Measurements from ENCODE around the gene EFCAB8. TPM values are rescaled to one million over a fixed set of nuclear protein-coding genes. Genes with fewer than 3 reads are reported as not detected.
"Not testable (repeated sequence)": the region's sequence is repeated elsewhere in the genome, so short reads cannot be mapped to it uniquely, and the experiment has no call there.

The EFCAB8 gene
- polyA plus RNA-seq, 6 donors from 2014 or later: not detected

- Mint-ChIP-seq H3K4me3 (peak overlapping the region in 1 of 8 donors; percentile 47), H3K27ac (peak overlapping the region in 1 of 6 donors; percentile 78)
These were observed 9.1 kb upstream of the EFCAB8 start for GRCh38 chr20:32849577-32849976.

GRCh38 chr20:32855387-32855786 lies 3.3 kb upstream of the EFCAB8 start:
- Mint-ChIP-seq H3K36me3 (peaks cover 11 to 14% of the 10 kb centered on the region in 2 donors), H3K9me3 (no peaks in the 10 kb centered on the region), H3K27ac (peak overlapping the region in 3 of 6 donors; percentile 61 to 65 (median 61)), H3K4me3 (no peak overlapping the region), H3K4me1 (no peaks in the 10 kb centered on the region), H3K27me3 (no peaks in the 10 kb centered on the region)
- DNase-seq: no peak
- no peak for ATAC-seq (ENCODE audit: low read depth in 2 of 2)

More at GRCh38 chr20:32849577-32849976, 9.1 kb upstream of the EFCAB8 start:
- ATAC-seq (ENCODE audit: low read depth in 2 of 2) (no peak), DNase-seq (no peak)
- H3K4me1 Mint-ChIP-seq: peaks cover 0 to 9% (median 3%) of the 10 kb centered on the region in 3 donors
- no peaks in the 10 kb centered on the region for H3K27me3 Mint-ChIP-seq
- H3K9me3 Mint-ChIP-seq: no peaks in the 10 kb centered on the region
- peaks cover 31 to 37% of the 10 kb centered on the region in 2 donors for H3K36me3 Mint-ChIP-seq

GRCh38 chr20:32858189-32858588 lies 534 bp upstream of the EFCAB8 start:
- H3K9me3 Mint-ChIP-seq: no peaks in the 10 kb centered on the region
- H3K27me3 Mint-ChIP-seq: no peaks in the 10 kb centered on the region
- H3K27ac Mint-ChIP-seq: peak overlapping the region in 2 of 6 donors; percentile 11 to 39
- H3K4me1 Mint-ChIP-seq: no peaks in the 10 kb centered on the region
- H3K4me3 Mint-ChIP-seq: no peak overlapping the region
- peaks cover 11 to 13% of the 10 kb centered on the region in 2 donors for H3K36me3 Mint-ChIP-seq
- no peak for DNase-seq
- ATAC-seq (ENCODE audit: low read depth in 2 of 2): no peak

- Mint-ChIP-seq H3K4me3 (no peak overlapping the region), H3K4me1 (no peaks in the 10 kb centered on the region), H3K27ac (no peak overlapping the region), H3K27me3 (no peaks in the 10 kb centered on the region), H3K36me3 (peaks cover 3 to 11% of the 10 kb centered on the region in 2 donors), H3K9me3 (no peaks in the 10 kb centered on the region)
- DNase-seq: no peak
- no peak for ATAC-seq (ENCODE audit: low read depth in 2 of 2)
These were observed 2.7 kb downstream of the EFCAB8 start for GRCh38 chr20:32861446-32861845.

- Mint-ChIP-seq H3K4me3 (no peak overlapping the region), H3K4me1 (no peaks in the 10 kb centered on the region), H3K27ac (no peak overlapping the region), H3K9me3 (no peaks in the 10 kb centered on the region), H3K27me3 (no peaks in the 10 kb centered on the region), H3K36me3 (peaks cover 0 to 4% of the 10 kb centered on the region in 2 donors)
- ATAC-seq (ENCODE audit: low read depth in 2 of 2) (no peak), DNase-seq (no peak)
These were observed 10.8 kb downstream of the EFCAB8 start for GRCh38 chr20:32869562-32869961.

GRCh38 chr20:32870526-32870925 lies 11.8 kb downstream of the EFCAB8 start:
- H3K27me3 Mint-ChIP-seq; H3K4me3 Mint-ChIP-seq; H3K9me3 Mint-ChIP-seq; H3K36me3 Mint-ChIP-seq; DNase-seq; H3K4me1 Mint-ChIP-seq; ATAC-seq (ENCODE audit: low read depth in 2 of 2): not testable (repeated sequence)
- H3K27ac Mint-ChIP-seq: peak overlapping the region in 1 of 6 donors; percentile 53

GRCh38 chr20:32870985-32871384 lies 12.3 kb downstream of the EFCAB8 start:
- Mint-ChIP-seq H3K27me3 (no peaks in the 10 kb centered on the region), H3K36me3 (peaks cover 0 to 4% of the 10 kb centered on the region in 2 donors), H3K27ac (no peak overlapping the region), H3K4me3 (no peak overlapping the region), H3K9me3 (no peaks in the 10 kb centered on the region), H3K4me1 (no peaks in the 10 kb centered on the region)
- DNase-seq (no peak), ATAC-seq (ENCODE audit: low read depth in 2 of 2) (no peak)

GRCh38 chr20:32871627-32872160 lies 13.0 kb downstream of the EFCAB8 start:
- Mint-ChIP-seq H3K27ac (peak overlapping the region in 1 of 6 donors; percentile 32), H3K4me3 (peak overlapping the region in 1 of 8 donors; percentile 3), H3K4me1 (no peaks in the 10 kb centered on the region), H3K36me3 (peaks cover 0 to 4% of the 10 kb centered on the region in 2 donors), H3K9me3 (no peaks in the 10 kb centered on the region), H3K27me3 (no peaks in the 10 kb centered on the region)
- ATAC-seq (ENCODE audit: low read depth in 2 of 2) (no peak), DNase-seq (no peak)

GRCh38 chr20:32872266-32872665 lies 13.5 kb downstream of the EFCAB8 start:
- Mint-ChIP-seq H3K27ac (no peak overlapping the region), H3K27me3 (no peaks in the 10 kb centered on the region)

GRCh38 chr20:32875673-32876072 lies 16.9 kb downstream of the EFCAB8 start:
- ATAC-seq (ENCODE audit: low read depth in 2 of 2): no peak
- Mint-ChIP-seq H3K9me3 (no peaks in the 10 kb centered on the region), H3K27me3 (no peaks in the 10 kb centered on the region), H3K36me3 (no peaks in the 10 kb centered on the region), H3K27ac (no peak overlapping the region), H3K4me3 (no peak overlapping the region), H3K4me1 (no peaks in the 10 kb centered on the region)
- no peak for DNase-seq

More at GRCh38 chr20:32872266-32872665, 13.5 kb downstream of the EFCAB8 start:
- no peaks in the 10 kb centered on the region for H3K9me3 Mint-ChIP-seq
- H3K4me1 Mint-ChIP-seq: no peaks in the 10 kb centered on the region
- peaks cover 0 to 4% of the 10 kb centered on the region in 2 donors for H3K36me3 Mint-ChIP-seq
- ATAC-seq (ENCODE audit: low read depth in 2 of 2) (no peak), DNase-seq (no peak)
- no peak overlapping the region for H3K4me3 Mint-ChIP-seq

GRCh38 chr20:32877507-32877906 lies 18.8 kb downstream of the EFCAB8 start:
- H3K9me3 Mint-ChIP-seq: no peaks in the 10 kb centered on the region
- H3K27me3 Mint-ChIP-seq: no peaks in the 10 kb centered on the region
- H3K4me3 Mint-ChIP-seq: no peak overlapping the region
- H3K4me1 Mint-ChIP-seq: no peaks in the 10 kb centered on the region
- DNase-seq (no peak), ATAC-seq (ENCODE audit: low read depth in 2 of 2) (no peak)
- no peaks in the 10 kb centered on the region for H3K36me3 Mint-ChIP-seq
- peak overlapping the region in 1 of 6 donors; percentile 57 for H3K27ac Mint-ChIP-seq

GRCh38 chr20:32878820-32879219 lies 20.1 kb downstream of the EFCAB8 start:
- H3K36me3 Mint-ChIP-seq: no peaks in the 10 kb centered on the region
- H3K9me3 Mint-ChIP-seq: no peaks in the 10 kb centered on the region
- H3K27ac Mint-ChIP-seq: no peak overlapping the region
- no peak for DNase-seq
- no peak overlapping the region for H3K4me3 Mint-ChIP-seq
- no peaks in the 10 kb centered on the region for H3K27me3 Mint-ChIP-seq
- no peak for ATAC-seq (ENCODE audit: low read depth in 2 of 2)
- H3K4me1 Mint-ChIP-seq: no peaks in the 10 kb centered on the region

GRCh38 chr20:32879538-32879937 lies 20.8 kb downstream of the EFCAB8 start:
- peak overlapping the region in 1 of 6 donors; percentile 2 for H3K27ac Mint-ChIP-seq
- no peaks in the 10 kb centered on the region for H3K9me3 Mint-ChIP-seq
- no peaks in the 10 kb centered on the region for H3K36me3 Mint-ChIP-seq
- no peaks in the 10 kb centered on the region for H3K27me3 Mint-ChIP-seq
- no peak for DNase-seq
- ATAC-seq (ENCODE audit: low read depth in 2 of 2): no peak
- H3K4me3 Mint-ChIP-seq: no peak overlapping the region
- no peaks in the 10 kb centered on the region for H3K4me1 Mint-ChIP-seq

GRCh38 chr20:32880635-32881034 lies 21.9 kb downstream of the EFCAB8 start:
- DNase-seq: no peak
- Mint-ChIP-seq H3K36me3 (no peaks in the 10 kb centered on the region), H3K9me3 (no peaks in the 10 kb centered on the region), H3K27me3 (no peaks in the 10 kb centered on the region), H3K4me3 (no peak overlapping the region), H3K27ac (no peak overlapping the region), H3K4me1 (no peaks in the 10 kb centered on the region)
- no peak for ATAC-seq (ENCODE audit: low read depth in 2 of 2)

GRCh38 chr20:32883081-32883480 lies 24.4 kb downstream of the EFCAB8 start:
- Mint-ChIP-seq H3K4me3 (no peak overlapping the region), H3K27ac (no peak overlapping the region), H3K27me3 (no peaks in the 10 kb centered on the region), H3K4me1 (no peaks in the 10 kb centered on the region), H3K9me3 (no peaks in the 10 kb centered on the region), H3K36me3 (no peaks in the 10 kb centered on the region)
- no peak for ATAC-seq (ENCODE audit: low read depth in 2 of 2)
- DNase-seq: no peak
